Amniotic stem cell (primary cell): ENCODE measurements around the gene SPRR4.
"Not testable (repeated sequence)": the region's sequence is repeated elsewhere in the genome, so short reads cannot be mapped to it uniquely, and the experiment has no call there.

Experiments used
- DNase-seq: peaks from one replicate; lab custom pipeline; 2025; lab: John Stamatoyannopoulos, UW

Gene SPRR4

DNA sequence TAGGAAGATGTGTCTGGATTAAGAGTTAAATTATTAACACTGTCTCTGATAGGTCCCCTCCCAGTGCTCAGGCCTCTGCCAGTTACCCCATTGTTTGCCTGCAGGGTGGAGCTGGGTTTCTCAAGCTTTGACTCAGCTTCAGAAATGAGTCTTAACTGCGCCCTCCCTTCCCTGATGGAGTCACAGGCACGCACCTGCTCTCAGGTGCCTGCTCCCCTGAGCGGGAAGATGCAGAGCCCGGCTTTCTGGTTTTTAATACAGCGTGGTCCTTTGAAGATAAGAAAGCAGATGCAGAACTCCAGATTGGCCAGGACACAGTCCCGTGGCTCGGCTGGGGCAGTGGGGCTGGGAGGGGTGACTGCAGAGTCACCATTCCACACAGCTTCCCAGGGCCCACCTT lies 3.2 kb upstream of the SPRR4 start:
- DNase-seq: no peak

DNA sequence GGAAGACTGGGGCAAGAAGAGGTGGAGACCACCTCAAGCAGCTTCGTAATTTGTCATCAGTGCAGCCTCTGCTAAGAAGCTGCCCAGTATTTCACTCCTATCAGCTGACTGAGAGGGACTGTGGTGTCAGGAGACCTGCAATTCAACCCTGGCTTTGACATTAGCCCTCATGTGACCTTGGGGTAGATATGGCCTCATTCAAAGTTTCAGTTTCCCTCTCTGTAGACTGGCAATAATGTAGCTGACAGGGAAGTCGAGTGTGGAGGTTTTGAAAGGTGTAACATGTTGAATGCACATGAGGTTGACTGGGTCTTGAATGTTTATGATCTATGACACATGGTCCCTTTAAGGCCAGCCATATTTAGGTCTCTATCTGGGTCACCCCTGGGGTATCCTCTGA lies 2.2 kb upstream of the SPRR4 start:
- DNase-seq: no peak

DNA sequence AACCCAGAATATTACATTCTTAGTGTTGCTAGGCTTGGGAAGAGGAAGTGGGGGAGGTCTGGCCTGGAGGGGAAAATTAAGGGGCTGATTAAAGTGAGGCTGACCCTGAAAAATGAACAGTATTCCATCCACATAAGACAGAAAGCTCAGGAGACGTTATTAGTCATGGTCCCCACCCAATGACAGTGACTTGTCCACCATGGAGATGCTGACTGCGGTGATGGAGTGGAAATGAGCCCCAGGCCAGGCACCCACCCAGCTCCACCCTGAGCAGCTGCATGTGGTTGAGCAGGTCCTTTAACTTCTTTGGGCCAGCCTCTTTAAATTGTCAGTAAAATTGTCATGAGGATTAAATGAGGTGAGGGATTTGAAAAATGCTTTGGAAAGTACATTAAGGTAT lies 1.4 kb upstream of the SPRR4 start:
- DNase-seq: no peak

DNA sequence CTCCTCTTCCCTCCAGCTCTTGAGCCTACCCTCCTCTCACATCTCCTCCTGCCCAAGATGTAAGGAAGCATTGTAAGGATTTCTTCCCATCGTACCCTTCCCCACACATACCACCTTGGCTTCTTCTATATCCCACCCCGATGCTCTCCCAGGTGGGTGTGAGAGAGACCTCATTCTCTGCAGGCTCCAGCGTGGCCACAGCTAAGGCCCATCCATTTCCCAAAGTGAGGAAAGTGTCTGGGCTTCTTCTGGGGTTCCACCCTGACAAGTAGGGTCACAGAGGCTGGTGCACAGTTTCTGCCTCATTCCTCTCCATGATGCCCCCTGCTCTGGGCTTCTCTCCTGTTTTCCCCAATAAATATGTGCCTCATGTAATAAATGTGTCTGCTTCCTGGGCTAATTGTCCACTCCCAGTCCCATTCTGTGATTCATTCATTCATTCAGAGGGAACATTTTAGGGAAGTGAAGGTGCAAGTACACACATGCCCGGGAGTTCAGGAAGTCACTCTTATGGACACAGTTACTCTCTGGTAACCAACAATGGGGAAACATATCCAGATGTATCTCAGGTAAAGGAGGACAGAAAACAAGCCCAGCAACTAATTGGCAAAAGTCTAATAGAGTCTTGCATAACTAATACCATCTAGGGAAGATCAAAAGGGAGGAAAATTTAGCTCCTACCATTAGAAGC lies 1.9 kb downstream of the SPRR4 start:
- no peak for DNase-seq

DNA sequence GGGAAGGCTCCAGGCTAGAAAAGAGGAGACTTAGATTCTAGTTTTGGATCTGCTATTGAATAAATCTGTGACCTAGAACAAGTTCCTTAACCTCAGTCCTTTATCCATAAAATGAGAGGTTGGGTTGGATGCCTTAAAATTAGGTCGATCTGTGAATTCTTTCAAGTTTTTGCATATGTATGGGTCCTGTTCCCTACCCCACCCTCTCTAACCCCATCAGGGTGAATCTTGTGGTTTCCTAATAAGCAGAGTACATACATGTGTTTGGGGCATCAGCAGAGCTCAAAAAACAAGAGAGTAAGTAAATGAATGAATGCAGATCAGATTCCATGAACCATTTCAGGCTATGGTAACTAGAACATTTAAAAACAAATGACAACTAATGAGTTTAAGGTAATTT lies 6.2 kb downstream of the SPRR4 start:
- DNase-seq: no peak

DNA sequence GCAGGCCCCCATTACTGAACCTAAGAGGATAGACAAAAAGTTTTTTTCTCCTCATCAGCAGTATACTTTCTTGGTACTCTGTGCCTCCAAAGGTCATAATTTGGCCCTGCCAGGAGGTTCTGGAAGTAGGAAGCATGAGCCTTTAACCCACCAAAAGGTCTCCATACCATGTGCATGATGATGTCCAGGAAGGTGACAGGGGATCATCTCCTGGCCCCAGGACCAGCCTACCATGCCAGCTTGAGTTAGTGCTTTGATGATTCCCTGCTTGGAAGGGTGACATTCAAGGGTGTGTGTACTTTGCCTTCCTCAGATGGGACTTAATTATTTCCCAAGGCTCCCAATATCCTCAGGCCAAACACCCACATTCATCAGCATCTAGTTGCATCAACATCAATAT lies 7.2 kb downstream of the SPRR4 start:
- DNase-seq: no peak

DNA sequence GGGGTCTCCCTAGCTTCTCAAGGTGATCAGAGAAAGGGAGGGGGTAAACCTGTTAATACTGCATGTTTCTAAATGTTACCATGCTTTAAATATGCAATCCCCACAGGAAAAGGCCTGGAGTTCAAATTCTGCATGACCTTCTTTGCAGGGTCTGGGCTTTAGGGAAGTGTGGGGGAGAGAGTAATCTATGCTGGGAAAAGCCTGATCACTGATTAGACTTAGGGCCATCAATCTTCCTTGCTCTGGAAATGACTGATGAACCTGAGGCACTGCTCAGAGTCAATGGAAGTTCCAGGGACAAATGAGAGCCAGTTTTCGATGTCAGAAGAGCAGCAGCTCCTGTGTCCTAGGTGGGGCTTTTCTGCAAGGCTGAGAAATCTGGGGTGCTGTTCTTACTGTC lies 10.2 kb downstream of the SPRR4 start:
- DNase-seq: no peak

DNA sequence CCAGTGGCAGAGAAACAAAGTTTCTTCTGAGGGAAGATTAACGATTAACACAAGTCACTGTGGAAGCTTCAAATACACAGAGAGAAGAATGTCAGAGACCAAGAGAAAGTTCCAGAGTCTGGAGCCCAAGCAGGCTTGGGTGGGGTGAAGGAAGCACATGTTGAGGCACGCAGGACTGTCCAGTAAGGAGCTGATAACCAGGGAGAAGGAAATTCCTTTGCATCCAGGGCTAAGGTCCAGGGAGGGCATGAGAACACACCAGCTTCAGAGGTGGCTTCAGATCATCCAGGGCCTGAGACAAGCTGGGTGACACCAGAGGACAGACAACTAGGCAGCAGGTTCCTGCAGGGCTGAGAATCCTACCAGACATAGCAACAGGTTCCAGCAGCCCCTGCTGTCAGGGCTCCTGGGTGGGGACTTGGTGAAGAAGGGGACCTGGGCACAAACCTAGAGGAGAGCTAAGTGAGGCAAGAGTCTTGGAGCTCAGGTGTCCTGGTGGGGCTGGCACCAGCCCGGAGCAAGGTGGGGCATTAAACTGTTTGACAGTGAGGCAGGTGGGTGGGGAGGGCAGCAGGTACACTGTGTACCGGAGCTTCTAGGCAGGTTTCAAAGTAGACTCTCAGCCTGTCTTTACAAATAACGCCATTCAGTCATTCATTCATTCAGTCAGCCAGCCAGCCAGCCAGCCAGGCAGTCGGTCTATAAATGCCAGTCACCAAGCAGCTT lies 10.9 kb downstream of the SPRR4 start:
- no peak for DNase-seq

DNA sequence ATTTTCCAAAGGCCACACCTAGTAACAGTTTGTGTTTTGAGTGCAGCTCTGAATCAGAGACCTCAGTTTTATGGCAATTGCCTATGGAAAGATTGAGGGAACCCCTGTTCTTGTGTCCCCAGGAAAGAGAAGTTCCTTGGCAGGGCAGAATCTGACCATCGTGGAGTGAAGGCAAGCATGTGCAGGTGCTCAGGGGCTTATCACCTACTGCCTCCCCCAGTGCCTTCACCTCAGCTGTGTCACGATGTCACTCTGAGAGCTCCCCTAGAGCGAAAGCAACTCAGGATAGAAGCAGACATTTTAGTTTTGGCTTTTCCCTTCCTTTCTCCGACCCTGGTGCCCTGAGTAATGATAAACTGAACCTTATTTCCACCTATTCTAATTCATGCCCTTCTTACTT lies 11.6 kb downstream of the SPRR4 start:
- no peak for DNase-seq

DNA sequence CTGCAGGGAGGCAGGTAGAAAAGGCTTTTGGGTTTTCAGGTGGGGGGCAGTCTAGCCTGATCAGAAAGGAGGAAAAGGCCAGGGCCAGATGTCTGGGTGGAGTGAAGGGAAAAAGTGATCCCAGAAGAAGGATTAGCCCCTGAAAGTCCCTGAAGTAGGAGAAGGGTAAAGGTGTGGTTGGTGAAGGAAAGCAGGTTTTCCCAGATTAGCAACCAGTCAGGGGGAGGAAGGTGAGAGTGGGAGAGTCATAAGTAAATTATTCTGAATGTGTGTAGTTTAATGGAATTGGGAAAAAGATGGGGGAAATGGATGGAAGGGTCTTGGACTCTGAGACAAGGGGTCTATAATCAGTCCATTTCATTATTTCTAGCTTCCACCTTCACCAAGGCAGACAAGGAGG lies 12.8 kb downstream of the SPRR4 start:
- no peak for DNase-seq

DNA sequence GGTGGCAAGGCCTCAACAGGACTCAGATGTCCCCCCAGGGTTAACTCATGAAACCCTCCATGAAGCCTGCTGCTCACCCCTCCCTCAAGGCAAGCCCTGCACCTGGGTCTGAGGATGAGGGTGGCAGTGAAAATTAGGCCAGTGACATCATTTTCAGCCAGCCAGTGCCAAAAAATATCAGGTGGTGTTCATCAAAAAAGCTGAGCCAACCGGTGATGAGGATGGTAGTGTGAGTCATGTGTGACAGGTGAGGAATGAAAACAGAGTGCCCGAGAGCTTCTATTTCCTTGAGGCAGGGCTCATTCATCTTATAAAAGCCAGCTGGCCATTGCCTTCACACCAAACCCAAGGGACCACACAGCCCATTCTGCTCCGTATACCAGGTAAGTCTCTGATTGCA lies 13.3 kb downstream of the SPRR4 start, which contains the start of gene SPRR1A:
SPRR1A (plus strand) TSS at position 339 of the 400 bp plus-strand sequence. CDS start 1,150 bp downstream, outside the sequence.
- no peak for DNase-seq

DNA sequence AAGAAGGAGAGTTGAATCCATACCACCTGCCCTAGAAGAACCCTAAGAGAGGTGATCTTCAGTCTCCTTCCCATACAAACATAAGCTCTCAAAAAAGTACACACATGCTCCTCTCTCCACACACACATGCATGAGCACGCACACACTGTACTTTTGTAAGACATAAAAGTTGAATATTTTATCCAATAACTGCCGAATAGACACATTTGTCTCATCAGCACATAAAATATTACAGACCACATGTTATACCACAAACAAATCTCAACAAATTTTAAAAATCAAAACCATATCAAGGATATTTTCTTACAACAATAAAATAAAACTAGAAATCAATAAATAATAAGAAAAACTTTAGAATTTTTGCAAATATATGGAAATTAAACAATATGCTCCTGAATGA lies 16.1 kb downstream of the SPRR4 start:
- no peak for DNase-seq

DNA sequence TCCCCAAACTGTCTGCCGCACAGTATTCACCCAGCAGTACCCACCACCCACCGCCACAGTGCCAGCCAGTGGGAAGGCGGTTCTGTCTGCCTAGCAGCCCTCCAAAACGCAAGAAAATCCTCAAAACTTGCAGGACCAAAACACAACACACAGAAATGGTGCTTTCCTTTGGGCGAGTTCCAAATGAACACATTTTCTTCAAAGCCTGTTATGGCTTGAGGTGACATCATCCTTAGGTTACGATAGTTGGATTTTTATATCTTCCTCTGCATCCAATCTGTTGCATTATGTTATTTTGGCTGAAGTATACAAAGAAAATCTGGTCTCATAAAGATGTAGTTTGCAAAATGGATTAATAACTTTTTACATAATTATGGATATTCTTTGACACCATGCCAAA lies 22.7 kb downstream of the SPRR4 start:
- no peak for DNase-seq

DNA sequence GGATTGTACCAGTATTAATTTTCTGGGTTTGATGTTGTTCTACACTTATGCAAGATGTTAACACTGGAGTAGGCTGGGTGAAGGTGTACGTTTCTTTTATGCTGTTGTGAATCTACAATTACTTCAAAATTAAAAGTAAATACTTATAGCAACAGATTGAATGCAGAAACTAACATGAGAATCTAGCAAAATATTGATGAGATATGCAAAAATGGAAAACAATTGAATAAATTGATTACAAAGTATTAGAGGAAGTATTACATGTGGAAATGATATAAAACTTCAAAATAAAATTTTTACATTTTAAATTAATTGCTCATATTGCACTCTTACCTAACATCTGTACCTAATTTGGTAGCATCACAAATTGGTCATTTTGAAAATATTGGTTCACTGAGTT lies 25.4 kb downstream of the SPRR4 start:
- no peak for DNase-seq

DNA sequence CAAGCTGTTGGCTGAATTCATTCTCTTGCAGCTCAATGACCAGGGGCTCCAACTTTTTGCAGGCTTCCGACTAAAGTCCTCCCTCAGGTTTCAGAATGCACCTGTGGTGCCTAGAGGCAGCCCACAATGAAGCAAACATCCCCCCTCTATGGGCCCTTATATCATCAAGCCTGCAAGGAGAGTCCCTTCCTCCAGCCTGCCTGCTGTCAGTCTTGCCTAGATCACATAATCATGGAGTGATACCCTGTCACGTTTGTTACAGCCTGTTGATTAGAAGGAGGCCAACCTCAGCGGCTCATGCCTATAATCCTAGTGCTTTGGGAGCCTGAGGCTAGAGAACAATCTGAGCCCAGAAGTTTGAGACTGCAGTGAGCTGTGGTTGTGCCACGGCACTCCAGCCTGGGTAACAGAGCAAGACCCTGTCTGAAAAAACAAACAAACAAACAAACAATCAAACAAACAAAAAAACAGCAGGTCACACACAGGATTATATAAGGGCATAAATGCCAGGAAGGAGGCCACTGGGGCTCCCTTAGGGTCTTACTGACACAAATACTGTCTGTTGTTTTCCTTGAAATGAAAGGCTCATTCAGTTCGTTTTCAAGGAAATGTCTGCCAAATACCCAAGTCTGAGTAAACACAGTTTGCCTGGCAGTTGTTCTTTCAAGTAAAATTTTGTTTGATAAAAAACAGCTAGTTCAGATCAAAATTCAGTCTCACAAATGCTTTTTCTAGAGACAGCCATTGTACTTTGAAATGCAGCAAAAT lies 26.4 kb downstream of the SPRR4 start:
- DNase-seq: no peak

DNA sequence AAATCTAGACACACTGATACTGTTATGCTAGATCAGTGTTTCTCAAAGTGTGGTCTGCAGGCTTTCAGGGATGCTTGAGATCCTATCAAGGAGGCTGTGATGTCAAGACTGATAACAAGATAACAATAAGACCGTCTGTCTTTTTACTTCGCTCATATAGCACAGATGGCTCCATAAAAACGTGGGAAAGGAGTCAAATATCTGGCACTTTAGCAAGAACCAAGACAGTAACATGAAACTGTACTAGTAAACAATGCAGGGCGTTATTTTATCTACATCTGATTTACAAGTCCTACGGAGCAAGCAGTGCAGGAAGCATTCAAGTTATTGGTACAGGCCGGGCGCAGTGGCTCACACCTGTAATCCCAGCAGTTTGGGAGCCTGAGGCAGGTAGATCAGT lies 27.5 kb downstream of the SPRR4 start:
- DNase-seq: no peak

DNA sequence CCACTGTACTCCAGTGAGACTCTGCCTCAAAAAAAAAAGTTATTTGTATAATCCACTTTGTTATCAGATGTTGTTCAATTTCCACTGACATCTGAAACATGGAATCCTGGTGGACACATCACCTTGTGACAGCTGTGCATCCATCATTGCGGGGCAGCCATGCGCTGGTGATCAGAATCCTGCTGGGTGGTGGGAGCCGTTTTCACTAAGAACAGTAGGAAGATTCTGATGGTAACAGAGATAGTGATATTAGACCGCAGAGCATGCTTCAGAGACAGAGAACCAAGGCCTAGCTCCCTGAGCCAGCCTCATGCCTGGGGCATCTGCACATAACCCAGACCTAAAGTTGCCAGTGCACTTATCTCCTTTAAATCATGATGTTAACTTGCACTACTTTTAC lies 28.0 kb downstream of the SPRR4 start:
- no peak for DNase-seq

DNA sequence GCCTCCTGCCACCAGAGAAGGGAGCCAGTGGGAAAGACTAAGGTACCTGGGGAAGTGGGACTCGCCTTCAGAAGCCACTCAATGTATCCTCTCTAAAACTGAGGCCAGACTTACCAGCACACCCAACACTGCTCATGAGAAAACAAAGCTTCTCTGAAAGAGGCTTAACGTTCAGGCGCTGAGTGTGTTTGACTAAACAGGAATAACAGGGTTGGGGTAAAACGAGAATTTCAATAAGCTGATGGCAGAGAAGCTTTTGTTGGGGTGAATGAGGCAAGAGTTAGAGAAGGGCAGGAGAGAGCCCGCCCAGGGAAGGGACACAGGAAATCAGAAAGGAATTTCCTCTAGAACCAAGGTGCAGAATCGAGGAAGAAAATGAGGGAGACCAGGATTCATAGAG lies 29.4 kb downstream of the SPRR4 start:
- no peak for DNase-seq

DNA sequence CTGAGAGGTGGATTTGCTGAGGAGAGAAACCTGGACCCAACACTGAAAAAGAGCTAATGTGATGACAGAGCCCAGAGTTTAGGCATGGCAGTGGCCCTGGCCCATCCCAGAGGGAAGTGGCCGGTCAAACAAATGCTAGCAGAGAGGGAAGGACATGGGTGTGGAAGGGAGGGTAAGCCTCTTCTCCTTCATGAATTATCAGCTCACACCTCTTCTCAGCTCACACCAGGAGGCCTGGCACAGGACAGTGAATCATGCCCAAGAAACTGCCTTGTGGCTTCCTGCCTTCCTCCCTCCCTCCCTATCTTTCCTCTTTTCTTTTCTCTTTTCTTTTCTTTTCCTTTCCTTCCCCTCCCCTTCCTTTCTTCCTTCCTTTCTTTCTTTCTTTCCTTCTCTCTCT lies 29.8 kb downstream of the SPRR4 start:
- no peak for DNase-seq

DNA sequence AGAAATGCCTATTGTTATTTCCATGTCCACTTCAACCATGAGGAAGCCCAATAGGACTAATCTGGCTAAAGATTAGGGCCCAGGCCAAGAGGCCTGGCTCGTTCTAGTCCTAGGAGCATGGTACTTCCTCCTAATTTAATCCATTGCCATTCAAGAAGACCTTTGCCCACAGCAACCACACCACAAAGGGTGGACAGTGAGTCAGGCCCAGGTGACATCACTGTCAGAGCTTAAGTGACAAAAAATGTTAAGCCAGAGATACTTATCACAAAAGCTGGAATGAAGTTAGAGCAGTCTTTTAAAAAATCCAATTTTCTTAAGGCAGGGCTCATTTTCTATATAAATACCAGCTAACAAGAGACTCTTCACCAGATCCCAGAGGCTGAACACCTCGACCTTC lies 30.9 kb downstream of the SPRR4 start, which contains the start of gene SPRR3:
SPRR3 (plus strand) TSS at position 368 of the 400 bp plus-strand sequence. CDS start 1,272 bp downstream, outside the sequence.
- no peak for DNase-seq

DNA sequence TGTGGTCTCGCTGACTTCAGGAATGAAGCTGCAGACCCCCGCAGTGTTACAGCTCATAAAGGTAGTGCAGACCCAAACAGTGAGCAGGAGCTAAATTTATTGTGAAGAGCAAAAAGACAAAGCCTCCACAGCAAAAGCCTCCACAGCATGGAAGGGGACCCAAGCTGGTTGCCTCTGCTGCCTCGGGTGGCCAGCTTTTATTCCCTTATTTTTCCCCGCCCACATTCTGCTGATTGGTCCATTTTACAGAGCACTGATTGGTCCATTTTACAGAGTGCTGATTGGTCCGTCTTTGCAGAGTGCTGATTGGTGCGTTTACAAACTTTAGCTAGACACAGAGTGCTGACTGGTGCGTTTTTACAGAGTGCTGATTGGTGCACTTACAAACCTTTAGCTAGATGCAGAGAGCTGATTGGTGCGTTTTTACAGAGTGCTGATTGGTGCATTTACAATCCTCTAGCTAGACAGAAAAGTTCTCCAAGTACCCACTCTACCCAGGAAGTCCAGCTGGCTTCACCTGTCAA lies 40.8 kb downstream of the SPRR4 start:
- not testable (repeated sequence) for DNase-seq

DNA sequence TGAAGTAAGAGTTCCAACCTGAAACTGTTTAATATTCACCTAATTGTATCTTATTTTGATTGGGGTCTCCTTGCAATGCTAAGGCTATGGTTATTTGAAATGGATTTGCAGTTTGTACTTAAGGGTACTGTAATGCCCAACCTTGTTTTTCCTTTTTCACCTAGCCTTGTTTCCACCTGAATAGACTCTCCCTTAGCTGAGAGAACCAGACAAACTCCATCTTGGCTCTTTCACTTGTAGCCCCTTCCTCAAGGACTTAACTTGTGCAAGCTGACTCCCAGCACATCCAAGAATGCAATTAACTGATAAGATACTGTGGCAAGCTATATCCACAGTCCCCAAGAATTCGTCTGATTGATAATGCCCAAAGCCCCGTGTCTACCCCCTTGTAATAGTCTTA lies 51.4 kb downstream of the SPRR4 start:
- not testable (repeated sequence) for DNase-seq
